IPS DF 4.7 (cell line): Measurements from ENCODE around the gene CAPN9.
"Not testable (repeated sequence)": the region's sequence is repeated elsewhere in the genome, so short reads cannot be mapped to it uniquely, and the experiment has no call there.

Experiments used
- DNase-seq: peaks from one replicate; pipeline ENCODE4 v3.0.0-alpha.2; 2013; ENCODE audit warnings: low spot score; ENCODE audit errors: extremely low read depth

CAPN9 gene, protein sequence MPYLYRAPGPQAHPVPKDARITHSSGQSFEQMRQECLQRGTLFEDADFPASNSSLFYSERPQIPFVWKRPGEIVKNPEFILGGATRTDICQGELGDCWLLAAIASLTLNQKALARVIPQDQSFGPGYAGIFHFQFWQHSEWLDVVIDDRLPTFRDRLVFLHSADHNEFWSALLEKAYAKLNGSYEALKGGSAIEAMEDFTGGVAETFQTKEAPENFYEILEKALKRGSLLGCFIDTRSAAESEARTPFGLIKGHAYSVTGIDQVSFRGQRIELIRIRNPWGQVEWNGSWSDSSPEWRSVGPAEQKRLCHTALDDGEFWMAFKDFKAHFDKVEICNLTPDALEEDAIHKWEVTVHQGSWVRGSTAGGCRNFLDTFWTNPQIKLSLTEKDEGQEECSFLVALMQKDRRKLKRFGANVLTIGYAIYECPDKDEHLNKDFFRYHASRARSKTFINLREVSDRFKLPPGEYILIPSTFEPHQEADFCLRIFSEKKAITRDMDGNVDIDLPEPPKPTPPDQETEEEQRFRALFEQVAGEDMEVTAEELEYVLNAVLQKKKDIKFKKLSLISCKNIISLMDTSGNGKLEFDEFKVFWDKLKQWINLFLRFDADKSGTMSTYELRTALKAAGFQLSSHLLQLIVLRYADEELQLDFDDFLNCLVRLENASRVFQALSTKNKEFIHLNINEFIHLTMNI

DNA sequence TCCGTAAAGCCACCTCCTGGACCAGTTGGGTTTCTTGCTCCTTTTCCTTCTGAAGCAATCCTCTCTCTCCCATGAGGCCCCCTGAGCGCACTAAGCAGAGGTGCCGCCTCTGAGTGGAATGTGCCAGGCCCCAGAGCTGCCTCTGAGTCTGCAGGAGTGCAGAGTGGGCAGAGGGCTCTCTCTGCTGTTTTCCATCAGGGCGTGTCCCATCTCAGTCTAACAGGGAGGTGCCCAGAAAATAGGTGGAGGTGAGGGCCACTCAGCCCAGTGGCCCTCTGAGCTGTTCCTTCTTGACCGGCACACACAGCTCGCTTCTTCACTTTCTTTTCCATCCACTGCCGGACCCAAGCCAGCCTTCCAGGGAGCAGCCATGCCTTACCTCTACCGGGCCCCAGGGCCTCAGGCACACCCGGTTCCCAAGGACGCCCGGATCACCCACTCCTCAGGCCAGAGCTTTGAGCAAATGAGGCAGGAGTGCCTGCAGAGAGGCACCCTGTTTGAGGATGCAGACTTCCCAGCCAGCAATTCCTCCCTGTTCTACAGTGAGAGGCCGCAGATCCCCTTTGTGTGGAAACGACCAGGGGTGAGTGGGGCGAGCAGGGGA lies at the start of gene CAPN9:
Gene CAPN9 (plus strand): TSS at position 262 of the 604 bp plus-strand sequence. CDS start 109 bp downstream, at position 371.
- no peak for DNase-seq

DNA sequence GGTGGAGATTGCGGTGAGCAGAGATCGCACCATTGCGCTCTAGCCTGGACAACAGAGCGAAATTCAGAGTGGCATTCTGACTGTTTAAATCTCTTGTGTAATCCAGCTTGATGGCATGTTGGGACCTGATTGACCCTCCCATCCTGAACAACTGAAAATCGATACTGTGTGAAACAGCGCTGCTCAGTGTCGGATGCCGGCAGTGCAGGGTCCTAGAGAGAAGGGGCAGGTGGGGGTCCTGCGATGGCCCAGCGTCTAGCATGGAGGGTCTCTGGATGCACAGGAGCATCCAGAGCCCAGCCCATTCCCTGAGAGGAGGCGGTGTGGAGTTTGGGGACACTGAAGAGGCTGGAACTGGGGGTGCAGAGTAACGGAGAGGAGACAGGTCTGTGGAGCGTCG lies 49.1 kb upstream of the CAPN9 start:
- DNase-seq = no peak

DNA sequence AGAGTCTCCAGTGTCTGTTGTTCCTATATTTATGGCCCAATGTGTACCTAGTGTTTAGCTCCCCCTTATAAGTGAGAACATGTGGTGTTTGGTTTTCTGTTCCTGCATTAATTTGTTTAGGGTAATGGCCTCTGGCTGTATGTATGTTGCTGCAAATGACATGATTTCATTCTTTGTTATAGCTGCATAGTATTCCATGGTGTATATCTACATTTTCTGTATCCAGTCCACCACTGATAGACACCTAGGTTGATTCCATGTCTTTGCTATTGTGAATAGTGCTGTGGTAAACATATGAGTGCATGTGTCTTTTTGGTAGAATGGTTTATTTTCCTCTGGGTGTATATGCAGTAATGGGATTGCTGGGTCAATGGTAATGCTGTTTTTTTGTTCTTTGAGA lies 48.2 kb upstream of the CAPN9 start:
- DNase-seq = not testable (repeated sequence)

DNA sequence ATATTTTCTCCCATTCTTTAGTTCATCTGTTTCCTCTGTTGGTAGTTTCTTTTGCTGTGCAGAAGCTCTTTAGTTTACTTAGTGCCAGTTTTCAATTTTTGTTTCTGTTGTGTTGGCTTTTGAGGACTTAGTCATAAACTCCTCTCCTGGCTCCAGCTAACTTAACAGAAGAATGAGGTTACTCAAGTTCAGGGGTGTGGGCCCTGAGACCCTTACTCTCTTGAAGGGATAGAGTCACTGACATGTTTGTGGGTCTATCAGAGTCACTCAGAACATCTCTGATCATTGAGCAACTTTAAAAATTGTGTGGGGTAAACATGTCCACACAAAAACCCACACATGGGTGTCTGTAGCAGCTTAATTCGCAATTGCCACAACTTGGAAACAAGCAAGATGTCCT lies 47.5 kb upstream of the CAPN9 start:
- no peak for DNase-seq

DNA sequence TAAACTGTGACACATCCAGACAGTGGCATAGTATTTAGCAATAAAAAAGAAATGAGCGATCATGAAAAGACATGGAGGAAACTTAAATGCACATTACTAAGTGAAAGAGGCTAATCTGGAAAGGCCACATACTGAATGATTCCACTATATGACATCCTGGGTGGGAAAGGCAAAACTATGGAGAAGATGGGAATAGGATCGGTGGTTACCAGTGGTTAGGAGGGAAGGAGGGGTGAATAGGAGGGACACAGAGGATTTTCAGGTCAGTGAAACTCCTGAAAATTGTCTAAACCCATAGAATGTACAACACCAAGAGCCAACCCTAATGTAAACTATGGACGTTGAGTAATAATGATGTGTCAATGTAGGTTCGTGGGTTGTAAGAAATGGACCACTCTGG lies 47.1 kb upstream of the CAPN9 start:
- DNase-seq = no peak

DNA sequence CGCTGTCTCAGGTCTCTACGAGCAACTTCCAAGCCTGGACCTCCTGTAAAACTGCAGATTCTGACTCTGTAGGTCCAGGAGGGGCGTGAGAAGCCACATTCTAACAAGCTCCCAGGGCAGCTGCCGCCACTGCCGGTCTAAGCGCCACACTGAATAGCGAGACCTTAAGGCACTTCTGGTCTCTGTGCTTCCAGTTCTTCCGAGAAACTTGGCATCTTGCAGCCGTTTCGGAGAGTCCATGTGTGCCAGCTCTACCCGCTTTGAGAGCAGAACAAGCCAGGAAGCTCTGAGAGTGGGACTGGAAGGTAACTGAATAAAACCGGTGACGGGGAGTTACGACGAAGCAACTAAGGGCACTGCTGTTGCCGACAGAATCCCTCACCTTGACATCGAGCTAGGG lies 45.8 kb upstream of the CAPN9 start:
- no peak for DNase-seq

DNA sequence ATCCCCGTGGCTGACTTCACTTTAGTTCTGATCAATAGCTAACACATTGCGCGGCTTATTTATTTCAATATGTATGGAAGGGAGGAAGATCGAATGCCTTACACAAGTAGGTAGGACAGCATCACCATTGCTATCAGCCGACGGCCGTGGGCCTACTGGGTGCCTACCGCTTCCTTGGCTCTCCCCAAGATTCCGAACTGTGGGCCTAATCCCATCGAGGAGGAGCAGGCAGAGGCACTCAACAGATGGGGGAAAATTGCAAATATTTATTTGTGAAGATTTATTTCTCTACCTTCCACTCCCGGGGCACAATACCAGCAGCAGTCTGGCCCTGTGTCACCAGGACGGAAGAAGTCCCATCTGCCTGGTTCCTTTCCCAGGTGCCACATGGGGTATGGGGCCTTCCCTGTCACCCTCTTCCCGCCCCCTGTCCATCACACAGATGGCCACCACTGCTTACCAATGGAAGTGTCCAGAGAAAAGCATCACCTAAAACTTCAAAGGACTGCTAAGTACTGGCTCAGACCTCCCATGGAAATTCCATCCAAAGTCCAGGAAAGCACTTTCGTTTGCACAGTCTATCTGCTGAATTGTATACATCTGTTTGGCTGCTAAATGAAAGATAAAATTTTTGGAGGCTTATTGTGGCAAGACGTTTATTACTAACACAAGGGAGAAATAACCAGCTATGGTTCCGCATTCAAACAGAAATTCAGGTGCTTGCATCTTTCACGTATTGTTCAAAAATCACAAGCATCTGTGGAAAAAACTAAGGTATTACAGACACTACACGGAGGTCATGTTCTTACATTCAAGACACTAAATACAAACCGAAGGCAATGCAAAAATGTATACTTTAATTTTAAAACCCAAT lies 45.1 kb upstream of the CAPN9 start:
- no peak for DNase-seq

DNA sequence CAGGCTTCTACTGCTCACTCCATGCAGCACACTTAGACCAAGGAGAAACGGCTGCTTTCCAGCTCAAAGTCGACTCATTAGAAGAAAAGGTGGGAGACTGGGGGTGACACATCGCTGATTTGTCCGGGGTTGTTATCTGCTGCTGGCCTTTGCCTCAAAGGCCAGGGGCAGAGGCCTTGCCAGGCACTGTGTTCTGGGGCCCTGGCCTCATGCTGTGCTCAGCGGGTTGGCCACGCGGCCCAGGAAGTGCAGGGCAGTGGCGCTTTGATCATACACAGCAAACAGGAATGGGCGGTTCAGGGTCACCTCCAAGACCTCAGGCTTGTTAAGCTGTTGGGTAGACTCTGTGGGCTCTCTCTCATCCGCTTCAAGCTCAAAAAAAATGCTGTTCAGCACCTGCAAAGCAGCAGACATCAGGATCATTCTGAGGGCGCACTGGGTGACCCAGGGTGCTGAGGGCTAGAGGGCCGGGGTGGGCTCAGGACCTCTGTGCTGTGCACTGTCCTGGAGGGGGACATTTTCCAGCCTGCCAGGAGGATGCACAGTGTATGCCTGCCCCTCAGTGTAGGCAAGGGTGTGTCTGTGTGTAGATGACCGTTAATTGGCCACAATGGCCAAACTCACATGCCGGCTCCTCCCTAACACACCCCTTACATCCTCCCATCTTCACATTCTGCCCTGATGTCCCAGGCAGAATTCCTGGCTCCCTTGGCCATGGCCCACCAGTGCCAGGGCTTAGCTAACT lies 44.1 kb upstream of the CAPN9 start:
- no peak for DNase-seq

DNA sequence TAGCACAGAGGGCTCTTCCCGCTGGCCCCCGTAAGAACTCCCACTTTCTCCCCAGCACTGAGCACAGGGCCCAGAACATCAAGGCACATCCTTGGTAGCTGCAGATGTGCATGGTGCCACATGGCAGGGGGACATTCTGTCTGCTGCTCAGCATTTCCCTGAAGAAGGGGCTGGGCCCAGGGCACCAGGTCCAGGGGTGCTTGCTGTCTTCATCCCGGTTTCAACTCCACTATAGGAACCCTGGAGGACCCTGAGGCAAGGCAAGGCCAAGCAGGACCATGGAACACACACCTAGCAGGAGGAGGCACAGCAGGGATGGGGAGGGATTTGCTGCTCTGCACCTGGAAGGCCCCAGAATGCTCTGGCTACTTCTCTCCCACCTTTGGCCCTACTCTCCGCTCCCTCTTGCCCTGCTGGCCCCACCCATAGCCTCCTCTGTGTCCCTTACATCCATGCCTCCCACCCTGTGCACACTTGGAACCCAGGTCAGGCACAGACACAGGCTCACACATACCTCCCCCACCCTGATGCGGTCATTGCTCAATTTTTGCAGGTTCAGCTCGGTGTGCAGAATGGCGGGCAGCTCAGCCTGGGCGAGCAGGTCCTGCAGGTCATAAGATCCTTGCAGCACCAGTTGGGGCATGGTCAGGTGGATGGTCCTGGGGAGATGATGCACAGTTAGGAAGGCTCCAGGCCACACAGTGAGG lies 43.4 kb upstream of the CAPN9 start:
- DNase-seq = no peak

DNA sequence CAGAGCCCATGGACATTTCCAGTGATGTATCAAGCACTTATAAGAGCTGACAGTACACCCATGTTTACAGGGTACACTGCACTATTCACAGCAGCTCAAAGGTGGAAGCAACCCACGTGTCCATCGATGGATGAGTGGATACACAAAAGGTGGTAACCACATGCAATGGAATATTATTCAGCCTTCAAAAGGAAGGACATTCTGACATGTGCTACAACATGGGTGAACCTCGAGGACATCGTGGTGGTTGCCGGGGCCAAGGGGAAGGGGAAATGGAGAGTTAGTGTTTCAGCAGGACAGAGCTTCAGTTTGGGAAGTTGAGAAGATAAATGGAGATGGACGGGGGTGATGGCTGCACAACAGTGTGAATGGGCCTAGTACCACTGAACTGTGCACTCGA lies 42.4 kb upstream of the CAPN9 start:
- DNase-seq = no peak

DNA sequence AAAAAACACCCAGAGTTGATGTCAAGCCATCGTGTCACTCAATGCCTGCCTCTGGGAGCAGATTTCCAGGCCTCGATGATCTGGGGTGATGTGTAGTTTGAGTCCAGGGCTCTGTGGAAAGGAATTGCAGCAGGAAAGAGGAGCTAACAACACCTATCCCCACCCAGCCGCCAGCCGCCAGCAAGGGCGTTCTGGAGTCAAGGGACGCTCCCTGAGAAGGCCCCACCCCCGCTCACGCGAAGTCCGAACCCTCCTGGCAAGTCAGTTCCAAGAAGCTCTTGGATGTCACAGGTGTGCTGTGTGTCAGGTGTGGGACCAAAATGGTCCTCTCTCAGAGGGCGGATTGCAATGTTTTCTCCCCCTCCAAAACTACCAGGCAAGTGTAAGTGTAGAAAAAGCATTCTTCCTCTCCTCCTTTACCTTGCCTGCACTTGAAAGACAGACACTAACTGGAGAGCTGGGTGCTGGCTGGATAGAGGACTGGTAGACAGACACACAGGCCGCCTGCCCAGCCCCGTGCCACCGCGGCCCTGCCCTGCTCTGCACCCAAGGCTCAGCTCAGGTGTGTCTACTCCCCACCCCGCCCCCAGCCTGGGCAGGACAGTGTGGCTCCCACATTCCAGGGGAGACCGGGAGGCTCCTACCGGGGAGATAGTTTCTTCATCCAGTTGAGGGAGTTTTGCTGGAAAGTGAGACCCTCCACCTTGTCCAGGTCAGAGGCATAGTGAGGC lies 41.7 kb upstream of the CAPN9 start:
- no peak for DNase-seq

DNA sequence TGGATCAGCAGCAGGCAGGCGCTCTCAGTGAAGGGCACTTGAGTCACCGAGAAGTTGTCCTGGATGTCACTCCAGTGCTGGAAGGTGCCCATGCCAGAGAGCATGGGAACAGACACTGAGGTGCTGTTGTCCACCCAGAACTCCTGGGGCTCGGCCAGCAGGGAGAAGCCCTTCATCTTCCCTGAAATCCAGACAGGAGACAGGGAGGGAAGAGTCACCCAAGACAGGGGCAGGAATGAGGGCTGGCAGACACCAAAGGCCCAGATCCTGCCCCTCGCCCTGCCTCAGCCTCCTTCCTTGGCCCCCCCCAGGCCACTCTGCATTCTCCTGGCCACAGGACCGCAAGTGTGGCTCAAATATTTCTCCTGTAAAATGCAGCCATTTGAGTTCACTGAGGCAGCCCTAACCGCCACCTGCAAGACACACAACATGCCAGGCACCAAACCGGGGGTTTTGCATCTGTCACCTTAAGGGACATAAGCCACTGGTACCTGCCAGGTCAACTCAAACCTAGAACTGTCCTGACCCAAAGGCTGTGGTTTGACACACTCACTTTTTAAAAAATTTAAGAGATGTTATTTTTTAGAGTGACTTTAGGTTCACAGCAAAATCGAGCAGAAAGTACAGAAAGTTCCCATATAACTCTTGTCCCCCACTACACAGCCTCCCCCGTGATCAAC lies 41.0 kb upstream of the CAPN9 start:
- no peak for DNase-seq

DNA sequence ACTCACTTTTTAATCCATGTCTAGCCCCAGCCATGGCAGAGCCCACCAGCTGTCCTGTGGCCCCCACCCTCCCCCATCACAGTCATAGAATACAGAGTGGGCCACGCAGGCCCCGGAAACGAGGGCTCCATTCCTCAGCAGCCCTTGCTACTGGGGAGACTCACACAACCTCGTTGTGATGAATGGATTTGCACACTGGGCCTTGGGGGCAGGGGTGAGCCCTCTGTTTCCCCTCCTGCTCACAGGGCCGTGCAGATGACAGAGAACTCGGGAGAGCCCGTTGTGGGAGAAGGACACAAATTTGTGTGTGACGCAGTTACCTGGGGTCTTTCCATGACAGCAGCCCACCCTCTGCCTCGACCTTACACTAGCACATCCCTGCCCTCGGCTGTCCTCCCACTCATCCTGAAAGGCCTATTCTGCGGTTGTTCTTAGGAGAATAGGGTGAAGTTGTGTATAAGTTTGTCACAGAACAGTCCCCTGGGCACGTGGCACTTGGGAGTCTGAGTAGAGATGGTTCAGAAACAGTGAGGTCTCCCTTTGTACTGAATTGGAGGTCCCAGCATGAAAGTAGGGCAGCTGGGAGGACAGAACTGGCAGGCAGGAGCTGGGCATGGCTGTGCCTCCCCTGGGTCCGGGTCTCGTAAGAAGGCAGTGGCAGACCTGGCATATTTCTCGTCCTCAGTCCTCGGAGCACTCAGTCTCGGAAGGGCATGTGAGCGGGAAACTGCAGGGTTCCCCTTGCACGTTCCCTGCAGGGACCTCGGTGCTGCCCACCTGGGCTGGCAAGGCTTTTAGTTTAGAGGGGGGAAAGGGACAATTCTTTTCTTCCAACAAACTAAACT lies 40.1 kb upstream of the CAPN9 start:
- DNase-seq = no peak

DNA sequence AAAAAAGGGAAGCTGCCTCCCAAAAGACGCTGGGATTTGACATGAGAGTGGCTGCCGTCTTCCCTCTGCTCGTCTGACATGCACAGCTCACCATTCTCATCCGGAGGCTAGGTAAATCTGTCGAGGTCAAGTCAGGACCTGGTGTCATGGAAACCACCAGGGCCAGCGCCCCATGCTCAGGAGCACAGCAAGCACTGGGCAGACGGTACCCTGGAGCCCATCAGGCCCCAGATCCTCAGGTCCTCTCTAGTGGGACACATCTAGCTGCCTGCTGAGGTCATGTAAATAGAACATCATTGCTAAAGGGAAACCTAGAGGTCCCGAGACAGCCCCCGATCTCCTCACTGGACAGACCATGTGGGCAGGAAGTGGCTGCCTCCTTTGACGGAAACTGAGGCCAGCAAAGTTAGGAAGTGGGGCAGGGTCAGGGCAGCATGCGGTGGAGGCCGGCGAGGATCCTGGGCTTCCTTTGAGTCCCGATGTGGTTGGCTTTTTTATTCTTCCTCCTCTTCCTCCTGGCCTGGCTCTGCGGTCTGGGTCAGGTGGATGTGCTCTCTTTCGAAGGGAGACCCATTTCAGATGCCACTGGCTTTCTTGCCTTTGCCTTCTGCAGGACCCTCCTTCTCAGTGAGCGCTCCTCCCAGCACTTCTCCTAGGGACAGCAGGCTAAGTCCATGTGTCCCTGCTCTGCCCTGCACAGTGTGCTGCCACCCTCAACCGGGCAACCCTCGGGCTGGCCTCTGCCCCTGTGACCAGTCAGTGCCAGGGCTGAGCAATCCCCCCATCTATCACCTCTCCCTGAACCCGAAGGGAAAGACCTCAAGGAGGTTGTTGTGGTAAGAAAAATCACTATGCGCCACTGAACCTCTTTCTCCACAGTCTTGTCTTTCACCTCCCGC lies 39.2 kb upstream of the CAPN9 start:
- no peak for DNase-seq

DNA sequence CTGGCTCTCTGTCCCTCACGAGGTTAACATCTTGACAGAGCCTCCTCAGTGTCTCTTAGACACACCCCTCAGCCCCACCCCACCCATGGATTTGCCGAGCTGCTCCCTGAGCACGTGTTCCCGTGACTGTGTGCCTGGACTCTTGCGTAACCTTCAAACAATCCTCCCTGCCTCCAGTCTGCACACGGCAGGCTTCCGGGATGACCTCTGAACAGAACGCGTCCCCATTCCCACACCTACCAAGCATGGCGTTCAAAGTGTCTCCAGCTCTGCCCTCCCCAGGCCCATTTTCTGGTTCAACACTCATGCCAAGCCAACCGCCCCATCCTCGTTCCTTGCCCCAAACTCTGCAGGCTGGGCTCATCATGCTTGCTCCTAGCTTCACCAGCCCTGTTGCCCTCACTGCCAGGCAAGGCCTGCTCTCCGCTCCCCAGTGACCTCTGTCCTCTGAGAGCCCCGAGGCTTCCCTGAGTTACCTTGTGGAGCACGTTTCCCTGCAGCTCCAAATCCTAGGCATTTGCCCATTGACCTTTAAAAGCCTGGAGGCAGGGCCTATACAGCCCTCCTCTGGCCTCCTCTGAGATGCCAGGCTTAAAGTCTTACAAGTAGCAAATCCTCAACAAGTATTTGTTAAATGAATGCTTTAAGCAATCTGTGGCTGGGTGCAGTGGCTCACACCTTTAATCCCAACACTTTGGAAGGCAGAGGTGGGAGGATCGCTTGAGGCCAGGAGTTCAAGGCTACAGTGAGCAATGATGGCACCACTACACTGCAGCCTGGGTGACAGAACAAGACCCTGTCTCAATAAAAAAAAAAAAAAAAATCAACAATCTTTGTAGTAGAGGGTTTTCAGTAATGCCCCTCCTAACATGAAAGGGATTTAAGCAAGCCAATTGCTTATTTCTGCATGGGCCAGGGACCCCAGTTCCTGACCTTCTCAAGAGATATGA lies 38.3 kb upstream of the CAPN9 start:
- no peak for DNase-seq
